Parathyroid adenoma (tissue), 2 donors: ENCODE measurements around the gene MAGI2.

Experiments used
- H2AFZ ChIP-seq: fragments of 300-600 bp; sonication (generic); one replicate; pipeline ENCODE4 v1.7.0; 2017; ENCODE audit warnings: antibody characterized with exemption, mild to moderate bottlenecking
- H3K27ac ChIP-seq: fragments of 300-600 bp; sonication (generic); one replicate; pipeline ENCODE4 v1.7.0; 2017
- H3K27me3 ChIP-seq: fragments of 300-600 bp; sonication (generic); one replicate; pipeline ENCODE4 v1.7.0; 2017; ENCODE audit warnings: low read length; ENCODE audit not compliant: control insufficient read depth, insufficient read depth
- H3K36me3 ChIP-seq: fragments of 300-600 bp; sonication (generic); one replicate; pipeline ENCODE4 v1.7.0; 2017; ENCODE audit warnings: low read length; ENCODE audit not compliant: control insufficient read depth, insufficient read depth
- H3K4me1 ChIP-seq: fragments of 300-600 bp; sonication (generic); one replicate; pipeline ENCODE4 v1.7.0; 2017; ENCODE audit warnings: control low read depth
- H3K4me2 ChIP-seq: fragments of 300-600 bp; sonication (generic); one replicate; pipeline ENCODE4 v1.7.0; 2017; ENCODE audit warnings: low read length
- H3K4me3 ChIP-seq: fragments of 300-600 bp; sonication (generic); one replicate; pipeline ENCODE4 v1.7.0; 2017; ENCODE audit warnings: low read depth, low read length
- H3K79me2 ChIP-seq: fragments of 300-600 bp; sonication (generic); one replicate; pipeline ENCODE4 v1.7.0; 2017; ENCODE audit warnings: control low read depth
- H3K9ac ChIP-seq: fragments of 300-600 bp; sonication (generic); one replicate; pipeline ENCODE4 v1.7.0; 2017; ENCODE audit warnings: mild to moderate bottlenecking
- H3K9me3 ChIP-seq: fragments of 300-600 bp; sonication (generic); one replicate; pipeline ENCODE4 v1.7.0; 2017; ENCODE audit warnings: low read length; ENCODE audit not compliant: control insufficient read depth
- TF ChIP-seq, protein P1 (sequence below): fragments of 300-600 bp; sonication (generic); IDR thresholded peaks from one replicate; pipeline ENCODE4 v1.7.0; 2017; ENCODE audit warnings: antibody characterized with exemption, mild to moderate bottlenecking
- donor health status: primary hyperparathyroidism.

MAGI2 gene

DNA sequence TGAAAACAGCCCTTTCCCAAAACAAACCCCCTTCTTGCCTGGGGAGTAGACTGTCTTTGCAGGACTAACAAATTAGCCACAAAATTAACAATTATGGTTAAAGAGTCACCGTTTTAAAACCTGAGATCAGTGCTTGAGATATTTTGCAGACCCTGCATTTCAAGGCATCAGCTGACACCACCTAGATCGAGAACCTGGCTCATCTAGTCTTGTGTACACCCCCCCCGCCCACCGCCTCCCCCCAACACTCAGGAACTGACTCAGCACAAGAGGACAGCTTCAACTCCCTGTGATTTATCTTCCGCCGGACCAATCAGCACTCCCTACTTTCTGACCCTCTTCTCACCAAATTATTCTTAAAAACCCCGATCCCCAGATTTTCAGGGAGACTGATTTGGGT is 917.8 kb downstream of the MAGI2 start:
- H3K27ac ChIP-seq = no peak overlapping the region
- H3K4me1 ChIP-seq = no peaks in the 10 kb centered on the region
- H3K9ac ChIP-seq = no peak overlapping the region
- no peak overlapping the region for H3K4me2 ChIP-seq
- no peaks in the 10 kb centered on the region for H3K79me2 ChIP-seq
- no peaks in the 10 kb centered on the region for H3K36me3 ChIP-seq
- no peak overlapping the region for H2AFZ ChIP-seq
- no peaks in the 10 kb centered on the region for H3K9me3 ChIP-seq
- no peaks in the 10 kb centered on the region for H3K27me3 ChIP-seq
- no peak overlapping the region for H3K4me3 ChIP-seq
- TF ChIP-seq, protein P1, sequence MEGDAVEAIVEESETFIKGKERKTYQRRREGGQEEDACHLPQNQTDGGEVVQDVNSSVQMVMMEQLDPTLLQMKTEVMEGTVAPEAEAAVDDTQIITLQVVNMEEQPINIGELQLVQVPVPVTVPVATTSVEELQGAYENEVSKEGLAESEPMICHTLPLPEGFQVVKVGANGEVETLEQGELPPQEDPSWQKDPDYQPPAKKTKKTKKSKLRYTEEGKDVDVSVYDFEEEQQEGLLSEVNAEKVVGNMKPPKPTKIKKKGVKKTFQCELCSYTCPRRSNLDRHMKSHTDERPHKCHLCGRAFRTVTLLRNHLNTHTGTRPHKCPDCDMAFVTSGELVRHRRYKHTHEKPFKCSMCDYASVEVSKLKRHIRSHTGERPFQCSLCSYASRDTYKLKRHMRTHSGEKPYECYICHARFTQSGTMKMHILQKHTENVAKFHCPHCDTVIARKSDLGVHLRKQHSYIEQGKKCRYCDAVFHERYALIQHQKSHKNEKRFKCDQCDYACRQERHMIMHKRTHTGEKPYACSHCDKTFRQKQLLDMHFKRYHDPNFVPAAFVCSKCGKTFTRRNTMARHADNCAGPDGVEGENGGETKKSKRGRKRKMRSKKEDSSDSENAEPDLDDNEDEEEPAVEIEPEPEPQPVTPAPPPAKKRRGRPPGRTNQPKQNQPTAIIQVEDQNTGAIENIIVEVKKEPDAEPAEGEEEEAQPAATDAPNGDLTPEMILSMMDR = no peak

DNA sequence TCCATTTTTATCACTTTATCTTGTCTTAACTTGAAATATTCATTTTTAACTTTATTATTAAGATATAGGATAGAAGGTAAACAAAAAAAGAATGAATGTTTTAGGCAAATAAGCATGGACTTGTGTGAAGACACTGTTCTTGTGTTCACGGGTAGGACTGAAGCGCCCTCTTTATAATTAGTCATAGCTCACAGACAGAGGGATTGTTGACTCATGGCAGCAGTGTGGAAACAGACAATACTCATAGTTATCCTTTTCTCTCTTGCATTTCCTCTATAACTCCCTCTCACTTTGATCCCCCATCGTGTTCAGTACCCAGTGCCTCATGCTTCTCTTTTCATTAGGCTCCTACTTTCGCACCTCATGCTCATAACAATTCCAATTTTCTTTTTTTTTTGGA is 923.1 kb downstream of the MAGI2 start:
- H3K27ac ChIP-seq = no peak overlapping the region
- no peaks in the 10 kb centered on the region for H3K9me3 ChIP-seq
- no peak overlapping the region for H2AFZ ChIP-seq
- TF ChIP-seq, protein P1 = no peak
- H3K4me2 ChIP-seq = no peak overlapping the region
- H3K79me2 ChIP-seq = no peaks in the 10 kb centered on the region
- no peaks in the 10 kb centered on the region for H3K27me3 ChIP-seq
- no peaks in the 10 kb centered on the region for H3K36me3 ChIP-seq
- no peak overlapping the region for H3K9ac ChIP-seq
- no peak overlapping the region for H3K4me3 ChIP-seq
- no peaks in the 10 kb centered on the region for H3K4me1 ChIP-seq

DNA sequence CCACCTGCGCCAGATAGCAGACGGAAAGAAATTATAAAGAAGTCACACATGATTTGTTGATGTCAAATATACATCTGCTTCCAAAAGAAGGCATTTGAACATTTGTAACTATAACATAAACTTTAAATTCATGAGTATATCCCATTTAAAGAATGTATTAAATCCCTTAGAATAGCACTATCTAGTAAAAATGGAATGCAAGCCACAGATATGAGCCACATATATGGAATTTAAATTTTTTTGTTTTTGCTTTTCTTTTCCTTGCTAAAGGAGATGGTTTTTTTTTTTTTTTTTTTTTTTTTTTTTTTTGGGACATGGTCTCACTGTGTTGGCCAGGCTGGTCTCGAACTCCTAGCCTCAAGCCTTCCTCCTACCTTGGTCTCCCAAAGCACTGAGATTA is 924.1 kb downstream of the MAGI2 start:
- no peaks in the 10 kb centered on the region for H3K27me3 ChIP-seq
- no peaks in the 10 kb centered on the region for H3K9me3 ChIP-seq
- H2AFZ ChIP-seq = no peak overlapping the region
- H3K27ac ChIP-seq = no peak overlapping the region
- no peaks in the 10 kb centered on the region for H3K4me1 ChIP-seq
- H3K4me2 ChIP-seq = no peak overlapping the region
- H3K4me3 ChIP-seq = no peak overlapping the region
- TF ChIP-seq, protein P1 = no peak
- H3K79me2 ChIP-seq = no peaks in the 10 kb centered on the region
- no peaks in the 10 kb centered on the region for H3K36me3 ChIP-seq
- no peak overlapping the region for H3K9ac ChIP-seq

DNA sequence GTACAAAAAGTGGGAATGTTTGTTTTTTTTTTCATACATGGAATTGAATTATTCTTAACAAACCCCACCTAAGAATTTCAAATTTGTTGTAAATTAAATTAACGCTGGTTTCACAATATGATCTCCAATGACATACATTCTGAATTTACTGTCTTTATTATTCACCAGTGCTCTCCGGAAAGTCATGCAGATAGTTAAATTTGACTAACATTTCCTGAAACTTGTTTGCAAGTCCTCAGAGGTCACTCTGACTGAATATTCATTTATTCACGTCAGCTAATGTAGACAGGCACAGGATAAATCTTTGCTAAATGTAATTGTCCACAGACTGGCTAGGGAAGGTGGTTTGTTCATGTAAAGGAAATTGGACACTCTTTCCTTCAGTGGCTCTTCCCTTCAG is 924.5 kb downstream of the MAGI2 start:
- no peak overlapping the region for H3K27ac ChIP-seq
- no peaks in the 10 kb centered on the region for H3K27me3 ChIP-seq
- H3K4me1 ChIP-seq = no peaks in the 10 kb centered on the region
- no peaks in the 10 kb centered on the region for H3K36me3 ChIP-seq
- H3K4me3 ChIP-seq = no peak overlapping the region
- H3K79me2 ChIP-seq = no peaks in the 10 kb centered on the region
- H3K4me2 ChIP-seq = no peak overlapping the region
- H3K9me3 ChIP-seq = no peaks in the 10 kb centered on the region
- TF ChIP-seq, protein P1 = no peak
- H2AFZ ChIP-seq = no peak overlapping the region
- no peak overlapping the region for H3K9ac ChIP-seq

DNA sequence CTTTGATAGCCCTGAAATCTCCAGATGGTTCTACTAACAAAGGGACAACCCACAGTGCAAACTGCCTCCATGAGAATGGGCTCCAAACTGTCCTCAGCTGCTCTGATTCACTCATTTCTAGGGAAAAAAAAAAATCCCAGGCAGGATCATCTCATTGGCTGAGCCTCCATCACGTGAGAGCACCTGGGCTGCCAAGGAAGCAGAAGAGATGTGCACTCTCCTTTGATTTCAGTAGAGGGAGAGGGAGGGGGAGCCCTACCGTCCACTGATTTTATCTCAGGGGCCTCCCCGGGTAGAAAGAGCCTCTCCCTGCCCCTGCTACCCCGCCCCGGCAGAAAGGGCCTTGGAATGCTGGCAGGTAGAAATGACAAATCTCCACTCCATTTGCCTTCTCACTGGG is 929.5 kb downstream of the MAGI2 start:
- Histone ChIP-seq H3K79me2 (no peaks in the 10 kb centered on the region), H3K4me1 (no peaks in the 10 kb centered on the region), H3K4me3 (no peak overlapping the region), H3K36me3 (no peaks in the 10 kb centered on the region), H3K27me3 (no peaks in the 10 kb centered on the region), H3K4me2 (no peak overlapping the region), H3K9ac (no peak overlapping the region), H3K27ac (no peak overlapping the region), H2AFZ (no peak overlapping the region), H3K9me3 (no peaks in the 10 kb centered on the region)
- TF ChIP-seq, protein P1 = no peak
